NCI-H774 (cell line): ENCODE results near the gene RTN4RL2.
A peak's percentile ranks its signal among the peaks of the same experiment; 100 is the strongest.
"Not testable (repeated sequence)": the region's sequence is repeated elsewhere in the genome, so short reads cannot be mapped to it uniquely, and the experiment has no call there.

Experiments
- DNase-seq: peaks from one replicate; lab custom pipeline; 2025; lab: John Stamatoyannopoulos, UW

RTN4RL2 gene

DNA sequence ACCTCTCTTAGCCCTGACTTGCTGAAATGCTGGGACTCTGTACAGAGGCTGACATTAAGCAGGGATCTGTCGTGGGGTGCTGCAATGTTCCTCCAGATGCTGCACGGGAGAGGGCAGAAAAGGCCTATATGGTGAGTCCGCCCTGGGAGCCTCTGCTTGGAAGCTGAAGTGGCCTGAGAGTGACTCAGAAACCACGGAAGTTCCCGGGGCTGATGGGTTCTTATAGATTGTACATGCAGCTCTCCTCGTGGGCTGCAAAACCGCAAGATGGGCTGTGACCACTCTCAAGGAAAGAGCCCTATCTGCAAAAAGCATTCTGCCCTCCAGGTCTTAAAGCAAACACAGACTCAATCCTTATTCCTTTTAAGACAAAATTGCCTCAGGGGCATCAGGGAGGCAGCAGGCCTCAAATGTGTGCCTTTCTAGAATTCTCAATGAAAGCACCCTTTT, 27.6 kb upstream of the RTN4RL2 start:
- DNase-seq = no peak

DNA sequence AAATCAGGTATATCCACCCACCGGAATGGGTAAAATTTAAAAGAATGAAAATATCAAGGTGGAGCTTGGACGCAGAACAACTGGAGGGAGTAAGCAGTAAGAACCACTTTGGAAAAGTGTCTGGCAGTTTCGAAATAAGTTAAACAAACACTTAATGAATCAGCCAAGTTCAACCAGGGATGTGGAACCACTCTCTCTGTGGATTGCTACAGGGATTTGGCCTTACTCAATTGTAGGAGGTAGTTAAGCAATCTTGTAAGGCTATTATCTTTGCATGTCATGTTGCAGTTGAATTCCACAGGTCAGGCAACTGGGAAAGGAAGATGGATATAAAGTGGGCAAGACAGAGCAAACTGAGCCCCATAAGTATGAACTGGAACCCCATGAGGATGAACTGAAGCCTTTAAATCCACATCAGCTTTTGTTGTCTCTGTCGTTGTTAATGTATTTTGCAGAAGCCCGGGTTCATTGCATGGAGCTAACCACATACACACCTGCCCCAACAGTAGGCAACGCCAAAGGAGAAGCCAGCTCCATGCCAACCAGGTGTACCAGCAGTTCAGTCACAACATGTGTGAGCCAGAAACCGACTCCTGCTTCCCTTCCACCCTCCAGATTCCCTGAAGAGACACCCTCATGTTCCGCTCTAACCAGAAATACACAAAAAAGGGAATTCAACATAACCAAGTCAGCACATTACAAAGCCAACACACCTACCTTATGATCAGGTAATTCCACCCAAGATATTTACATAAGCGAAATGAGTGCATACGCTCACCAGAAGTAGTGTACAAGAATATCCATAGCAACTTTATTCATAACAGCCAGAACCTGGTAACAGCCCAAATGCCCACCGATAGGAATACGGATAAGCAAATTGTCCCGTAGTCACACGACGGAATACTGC, 25.4 kb upstream of the RTN4RL2 start:
- no peak for DNase-seq

DNA sequence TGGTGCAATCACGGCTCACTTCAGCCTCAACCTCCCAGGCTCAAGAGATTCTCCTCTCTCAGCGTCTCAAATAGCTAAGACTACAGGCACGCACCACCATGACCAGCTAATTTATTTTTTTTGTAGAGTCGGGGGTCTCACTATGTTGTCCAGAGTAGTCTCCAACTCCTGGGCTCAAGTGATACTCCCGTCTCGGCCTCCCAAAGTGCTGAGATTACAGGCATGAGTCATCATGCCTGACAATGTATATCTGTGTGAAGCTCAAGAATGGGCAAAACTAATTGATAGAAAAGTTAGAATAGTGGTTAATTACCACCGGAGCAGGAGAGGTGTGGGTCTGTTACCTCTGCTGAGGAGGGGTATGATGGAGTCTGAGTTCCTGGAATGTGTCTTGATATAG, 24.3 kb upstream of the RTN4RL2 start:
- DNase-seq = no peak

DNA sequence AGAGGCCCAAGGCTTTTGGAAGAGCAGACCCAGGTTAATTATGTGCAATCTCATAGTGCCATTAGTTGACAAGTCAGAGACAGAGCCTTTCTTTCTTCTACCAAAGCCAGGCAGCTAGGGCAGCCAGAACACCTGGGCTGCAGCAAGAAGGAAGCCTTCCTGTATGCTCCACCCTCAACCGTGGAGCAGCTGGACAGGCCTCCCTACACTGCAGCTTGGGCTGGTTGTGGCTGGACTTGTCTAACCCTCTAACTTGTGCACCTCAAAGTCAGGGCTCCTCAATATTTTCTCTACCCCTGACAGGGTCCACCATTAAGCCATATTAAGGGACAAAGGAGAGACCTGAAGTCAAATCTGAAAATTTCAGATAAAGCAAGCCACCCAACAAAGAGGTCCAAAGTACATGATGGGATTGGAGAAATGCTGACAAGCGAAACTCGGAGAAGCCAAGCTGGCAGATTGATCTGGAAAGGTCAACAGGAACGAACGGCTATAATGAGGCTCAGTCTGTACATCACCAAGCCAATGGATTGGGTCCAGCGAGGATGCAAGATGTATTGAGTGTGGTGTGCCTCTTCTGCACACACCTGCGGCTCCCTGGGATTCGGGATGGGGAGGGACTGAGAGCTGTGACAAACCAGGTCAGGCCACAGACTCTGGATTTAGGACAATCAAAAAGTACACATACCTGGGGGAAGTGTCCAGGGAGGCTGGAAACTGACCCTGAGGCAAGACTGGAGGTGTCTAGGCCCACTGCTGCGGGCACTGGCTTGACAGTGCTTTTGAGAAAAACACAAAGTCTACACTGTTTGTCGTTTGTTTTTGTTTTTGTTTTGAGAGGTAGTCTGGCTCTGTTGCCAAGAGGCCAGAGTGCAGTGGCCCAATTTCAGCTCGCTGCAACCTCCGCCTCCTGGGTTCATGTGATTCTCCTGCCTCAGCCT, 21.7 kb upstream of the RTN4RL2 start:
- DNase-seq = no peak

DNA sequence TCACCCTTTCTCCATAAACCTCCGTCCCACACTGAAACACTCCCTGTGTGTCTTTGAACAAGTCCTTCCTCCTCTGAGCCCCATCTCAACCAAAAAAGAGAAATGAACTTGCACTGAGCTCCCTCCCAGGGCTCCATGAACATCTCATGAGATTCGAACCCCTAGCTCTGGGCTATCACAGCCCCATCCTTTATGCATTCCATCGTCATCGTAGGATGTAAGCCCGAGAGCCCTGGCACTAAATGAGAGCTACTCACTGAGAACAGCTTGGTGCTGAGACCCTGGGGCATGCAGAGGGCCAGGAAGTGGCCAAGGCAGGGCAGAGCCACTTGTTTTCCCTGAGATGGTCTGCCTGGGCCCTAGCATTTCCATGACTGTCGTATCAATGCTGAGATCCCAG, 20.5 kb upstream of the RTN4RL2 start:
- DNase-seq = no peak

DNA sequence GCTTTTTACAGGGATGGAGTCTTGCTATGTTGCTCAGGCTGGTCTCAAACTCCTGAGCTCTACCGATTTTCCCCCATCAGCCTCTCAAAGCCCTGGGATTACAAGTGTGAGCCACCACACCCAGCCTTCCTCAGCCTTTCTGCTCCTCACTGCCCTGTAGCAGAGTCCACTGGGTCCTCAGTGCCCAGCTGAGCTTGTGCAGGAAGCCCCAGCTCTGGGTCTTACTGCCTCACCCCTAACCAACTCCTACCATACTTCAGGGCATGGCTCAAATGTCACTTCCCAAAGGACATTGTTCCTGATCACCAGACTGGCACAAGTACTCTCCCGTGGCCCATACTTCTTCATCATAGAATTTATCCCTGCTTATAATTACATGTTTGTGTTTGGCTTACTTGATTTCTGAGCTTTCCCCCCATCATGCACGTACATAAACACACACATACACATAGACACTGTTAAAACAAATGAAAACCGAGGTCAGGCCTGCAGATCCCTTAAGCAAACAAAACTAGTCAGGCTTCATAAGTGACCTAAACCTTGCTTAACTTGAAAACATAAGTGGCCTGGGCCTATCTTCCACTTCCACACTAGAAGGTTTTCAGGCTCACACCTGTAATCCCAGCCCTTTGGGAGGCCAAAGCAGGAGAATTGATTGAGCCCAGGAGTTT, 19.4 kb upstream of the RTN4RL2 start:
- peak; percentile 7 for DNase-seq

DNA sequence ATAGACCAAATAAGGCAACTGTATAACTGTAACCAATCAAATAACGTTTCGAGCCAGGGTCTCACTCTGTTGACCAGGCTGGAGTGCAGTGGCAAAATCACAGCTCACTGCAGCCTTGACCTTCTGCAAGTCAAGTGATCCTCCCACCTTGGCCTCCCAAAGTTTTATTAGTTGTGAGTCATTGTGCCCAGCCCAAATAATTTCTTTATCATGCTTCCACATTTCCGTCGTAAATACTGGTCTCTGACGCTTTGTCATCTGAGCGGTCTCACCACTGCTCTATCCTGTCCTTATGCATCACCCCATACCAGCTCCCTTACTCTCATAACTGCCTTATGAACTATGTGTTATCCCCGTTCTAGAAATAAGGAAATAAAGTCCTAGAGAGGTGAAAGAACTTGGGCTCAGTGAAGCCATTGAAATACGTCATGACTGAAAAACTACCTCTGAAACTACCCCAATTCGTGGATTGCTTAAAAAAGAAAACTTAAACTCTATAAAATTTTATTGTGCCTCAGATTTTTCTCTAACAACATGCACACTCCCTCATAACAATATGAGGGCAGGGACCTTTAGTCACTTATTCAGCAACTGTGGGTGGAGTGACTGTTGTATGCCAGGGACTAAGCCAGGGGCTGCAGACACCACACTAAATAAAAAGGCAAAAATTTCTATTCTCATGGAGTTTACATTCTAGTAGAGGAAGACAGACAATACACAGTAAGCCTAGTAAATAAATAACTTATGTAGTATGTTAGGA, 15.8 kb upstream of the RTN4RL2 start:
- DNase-seq = no peak

DNA sequence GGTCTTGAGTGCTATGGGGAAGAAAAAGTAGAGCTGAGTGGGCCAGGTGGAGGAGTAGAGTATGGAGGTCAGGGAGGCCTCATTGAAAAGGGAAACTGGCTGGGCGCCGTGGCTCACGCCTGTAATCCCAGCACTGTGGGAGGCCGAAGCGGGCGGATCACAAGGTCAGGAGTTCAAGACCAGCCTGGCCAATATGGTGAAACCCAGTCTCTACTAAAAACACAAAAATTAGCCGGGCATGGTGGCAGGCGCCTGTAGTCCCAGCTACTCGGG, 15.3 kb upstream of the RTN4RL2 start:
- DNase-seq = not testable (repeated sequence)

DNA sequence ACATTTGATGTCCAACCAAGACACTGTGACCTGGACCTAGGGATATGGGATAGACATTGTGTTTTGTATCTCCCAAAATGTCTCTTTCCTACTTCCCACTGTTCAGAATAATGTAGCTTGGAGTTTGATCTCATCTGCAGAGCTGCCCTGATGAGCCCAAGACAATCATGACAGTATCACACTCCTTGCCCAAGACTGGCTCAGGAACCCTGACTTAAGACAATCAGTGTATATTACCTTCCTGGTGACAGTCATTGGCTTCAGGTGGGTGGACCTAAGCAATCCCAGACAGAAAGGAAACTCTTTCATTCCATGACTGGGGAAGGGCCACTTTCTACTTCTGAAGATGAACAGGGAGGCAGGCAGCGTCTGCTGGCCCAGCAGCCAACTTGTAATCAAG, 14.3 kb upstream of the RTN4RL2 start:
- no peak for DNase-seq

DNA sequence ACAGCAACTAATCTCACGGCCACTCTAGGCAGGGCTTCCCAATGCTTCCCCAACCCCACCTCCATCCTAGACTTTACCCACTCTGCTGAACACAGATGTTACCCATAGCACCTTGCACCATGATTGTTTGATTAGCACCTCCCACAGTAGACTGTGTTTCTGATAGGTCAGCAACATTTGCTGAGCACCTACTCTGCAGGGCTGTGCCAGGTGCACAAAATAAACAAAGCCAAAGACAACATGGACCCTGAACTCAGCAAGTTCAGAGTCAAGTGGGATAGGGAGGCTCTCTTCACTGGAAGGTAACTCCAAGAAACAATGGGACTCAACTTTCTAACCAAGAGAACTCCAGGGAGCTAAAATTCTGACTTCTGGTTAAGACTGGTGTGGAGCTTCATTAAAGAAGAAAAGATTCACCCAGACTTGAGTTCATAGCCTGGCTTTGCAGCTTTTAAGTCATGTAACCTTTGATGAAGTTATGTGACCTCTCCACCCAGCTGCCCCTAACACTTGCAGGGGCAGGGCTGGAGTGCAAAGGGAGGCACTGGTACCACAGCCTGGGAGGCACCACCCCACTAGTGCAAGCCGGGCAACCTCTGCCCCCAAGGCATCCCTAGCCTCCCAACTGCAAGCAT, 6.7 kb upstream of the RTN4RL2 start:
- DNase-seq = peak; percentile 2

DNA sequence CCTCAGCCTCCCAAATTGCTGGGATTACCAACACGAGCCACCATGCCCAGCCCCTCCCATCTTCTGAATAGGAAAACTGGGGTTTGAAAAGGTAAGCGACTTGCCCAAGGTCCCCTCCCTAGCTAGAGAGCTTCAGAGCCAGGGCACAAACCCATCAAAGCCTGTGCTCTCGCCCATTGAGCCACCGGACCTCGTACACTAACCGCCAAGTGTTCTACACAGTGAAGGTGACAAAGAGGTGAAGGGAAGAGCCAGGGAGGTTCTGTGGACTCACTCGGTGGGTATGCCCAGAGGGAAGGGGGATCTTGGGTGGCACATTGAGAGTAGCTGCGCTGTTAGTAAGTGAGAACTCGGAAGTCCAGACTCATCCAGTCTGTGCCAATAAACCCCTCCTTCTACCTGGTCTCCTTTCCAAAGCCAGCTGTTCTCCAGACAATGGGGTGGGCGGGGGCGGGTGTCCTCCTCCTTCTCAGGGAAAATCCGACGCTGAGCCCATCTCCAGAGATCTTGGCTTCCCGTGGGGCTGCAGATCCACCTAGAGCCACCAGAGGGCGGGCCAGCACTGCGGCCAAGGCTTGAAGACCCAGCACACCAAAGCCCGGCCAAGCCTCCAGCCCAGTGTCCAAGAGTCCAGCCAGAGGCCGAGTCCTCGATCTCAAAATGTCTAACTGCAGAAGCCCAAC, 3.2 kb upstream of the RTN4RL2 start:
- peak; percentile 36 for DNase-seq

DNA sequence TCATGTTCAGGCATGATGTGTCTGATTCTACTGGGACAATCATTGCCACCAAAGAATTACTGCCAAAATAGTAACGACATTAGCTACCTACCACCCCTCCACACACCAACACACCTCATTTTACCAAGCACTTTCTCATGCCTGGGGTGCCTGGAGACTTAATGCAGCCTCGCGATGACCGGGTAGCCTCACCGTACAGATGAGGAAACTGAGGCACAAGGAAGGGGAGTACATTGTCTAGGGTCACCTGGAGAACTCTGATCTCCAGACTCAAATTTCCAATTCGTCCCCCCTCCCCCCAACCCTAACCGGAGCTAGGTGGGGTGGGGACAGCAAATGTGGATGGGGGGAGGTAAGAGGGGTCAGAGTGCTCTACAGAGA, 2.7 kb upstream of the RTN4RL2 start:
- peak; percentile 28 for DNase-seq

DNA sequence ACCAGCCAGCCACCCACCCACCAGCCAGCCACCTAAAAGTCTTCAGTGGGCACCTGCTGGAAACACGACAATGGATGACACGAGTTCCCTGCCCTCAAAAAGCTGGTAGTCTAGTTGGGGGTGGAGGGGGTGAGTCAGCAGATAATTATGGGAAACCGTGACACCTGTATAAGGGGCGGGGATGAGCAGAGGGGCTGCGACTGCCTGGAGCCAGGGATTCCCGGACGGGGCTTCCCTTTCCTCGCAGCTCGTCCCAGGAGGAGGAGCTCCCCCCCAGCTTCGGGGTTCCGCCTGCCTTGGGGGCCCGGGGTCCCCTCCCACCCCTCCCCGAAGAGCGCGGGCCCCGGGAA, 2.3 kb upstream of the RTN4RL2 start:
- DNase-seq = no peak

DNA sequence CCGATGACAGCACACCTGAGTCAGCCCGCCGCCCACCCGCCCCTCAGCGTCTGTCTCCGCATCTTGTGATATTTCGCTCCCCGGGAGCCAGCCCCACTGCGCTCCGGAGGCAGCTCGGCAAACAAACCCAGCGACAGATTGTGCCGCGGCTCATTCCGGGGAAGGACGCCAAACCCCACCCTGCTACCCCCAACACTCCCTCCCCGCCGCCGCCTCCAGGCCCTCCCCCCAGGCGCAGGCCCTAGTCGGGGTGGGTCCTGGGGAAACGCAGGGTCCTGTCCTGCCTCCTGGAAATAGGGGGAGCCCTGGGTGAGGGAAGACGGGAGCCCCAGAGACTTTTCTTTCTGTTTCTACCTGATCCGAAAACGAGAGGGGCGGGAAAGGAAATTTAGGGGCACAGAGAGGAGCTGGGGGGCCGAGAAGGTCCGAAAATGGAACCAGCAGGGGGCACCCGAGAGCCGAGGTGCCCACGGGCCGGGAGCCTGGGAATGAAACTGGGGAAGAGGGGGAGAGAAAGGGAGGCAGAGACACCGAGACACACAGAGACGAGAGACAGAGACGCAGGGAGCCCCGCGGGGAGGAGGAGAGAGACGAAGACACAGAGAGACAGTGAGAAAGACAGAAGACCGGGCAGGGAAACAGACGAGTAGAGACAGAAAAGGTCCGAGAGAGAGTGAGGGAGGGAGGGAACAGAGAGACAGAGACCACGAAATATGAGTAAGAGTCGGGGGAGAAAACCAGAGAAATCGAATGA, 1.7 kb upstream of the RTN4RL2 start:
- peak; percentile 1 for DNase-seq

DNA sequence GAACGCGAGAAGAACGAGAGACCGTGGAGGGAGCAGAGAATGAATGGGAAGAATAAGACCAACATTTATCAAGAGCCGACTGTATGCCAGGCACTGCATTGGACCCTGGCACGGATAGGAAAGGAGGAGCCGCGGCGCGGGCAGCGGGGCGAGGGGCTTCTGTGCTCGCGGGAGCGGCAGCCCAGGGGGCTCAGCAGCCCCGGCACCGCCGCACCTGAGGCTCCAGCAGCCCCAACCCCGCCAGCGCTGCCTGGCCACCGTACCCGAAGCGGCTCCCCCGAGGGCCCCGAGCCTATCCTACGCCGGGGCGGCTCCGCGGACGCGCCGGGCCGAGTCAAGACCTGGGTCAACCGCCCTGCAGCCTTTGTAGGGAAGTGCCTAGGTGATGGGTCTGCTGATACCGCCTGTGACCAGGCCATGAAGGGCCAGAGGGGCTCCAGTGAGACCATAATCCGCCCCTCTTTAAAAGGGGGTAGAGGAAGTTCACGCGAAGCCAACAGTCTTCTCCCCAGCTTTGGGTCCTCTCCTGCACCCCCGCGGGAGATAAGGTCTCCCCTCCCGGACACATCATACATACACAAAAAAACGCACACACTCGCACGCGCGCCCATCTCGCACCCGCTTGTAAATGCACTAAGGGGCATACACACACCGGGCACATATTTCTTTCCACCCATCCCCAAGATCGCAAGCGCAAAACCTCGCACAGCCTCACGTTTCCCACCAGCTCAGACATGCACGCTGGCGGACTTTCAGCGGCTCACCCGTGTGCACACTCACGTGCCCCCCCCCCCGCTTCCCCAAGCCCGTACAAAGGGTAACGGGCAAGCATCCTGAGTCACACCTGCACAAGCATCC, 935 bp upstream of the RTN4RL2 start:
- DNase-seq = no peak

DNA sequence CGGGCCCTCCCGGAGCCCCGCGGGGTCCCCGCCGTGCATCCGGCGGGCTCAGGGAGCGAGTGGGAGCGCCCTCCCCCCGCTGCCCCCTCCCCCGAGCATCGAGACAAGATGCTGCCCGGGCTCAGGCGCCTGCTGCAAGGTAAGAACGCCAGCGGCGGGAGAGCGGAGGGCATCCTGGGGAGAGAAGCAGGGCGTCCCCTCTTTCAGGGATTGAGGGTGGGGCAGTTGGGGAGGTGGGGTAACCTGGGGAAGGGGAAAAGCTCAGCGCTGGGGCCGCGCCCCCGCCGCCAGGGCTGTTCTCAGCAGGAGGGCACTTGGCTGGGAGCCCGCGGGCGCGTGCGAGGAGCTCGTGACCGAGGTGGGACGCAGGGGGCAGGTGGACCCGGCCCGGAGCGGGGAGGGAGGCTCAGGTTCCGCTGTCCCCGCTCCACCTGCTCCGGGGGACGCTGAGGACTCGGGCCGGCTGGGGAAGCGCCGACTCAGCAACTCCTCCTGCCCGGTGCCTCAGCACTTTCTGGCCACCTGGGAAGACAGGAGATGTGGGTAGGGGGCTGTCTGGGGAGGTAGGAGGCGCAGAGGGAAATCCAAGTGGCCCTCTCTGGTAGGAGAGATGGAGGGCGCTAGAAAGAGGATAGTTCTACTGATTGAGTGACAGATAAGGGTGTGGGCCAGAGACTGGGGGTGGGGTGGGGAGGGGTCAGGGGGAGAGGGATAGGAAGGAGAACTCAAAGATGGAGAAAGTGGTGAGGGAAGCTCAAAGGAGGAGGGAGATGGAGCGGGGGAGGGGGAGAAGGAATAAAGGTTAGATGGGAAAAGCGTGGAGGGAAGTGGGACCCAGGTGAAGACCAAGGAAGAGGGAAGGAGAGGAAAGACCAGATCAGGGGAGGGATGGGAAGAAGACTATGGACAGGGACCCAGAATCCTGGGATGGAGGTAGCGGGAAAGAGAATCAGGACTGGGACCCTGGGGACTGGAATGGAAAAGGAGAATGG, 726 bp downstream of the RTN4RL2 start:
- DNase-seq = no peak

DNA sequence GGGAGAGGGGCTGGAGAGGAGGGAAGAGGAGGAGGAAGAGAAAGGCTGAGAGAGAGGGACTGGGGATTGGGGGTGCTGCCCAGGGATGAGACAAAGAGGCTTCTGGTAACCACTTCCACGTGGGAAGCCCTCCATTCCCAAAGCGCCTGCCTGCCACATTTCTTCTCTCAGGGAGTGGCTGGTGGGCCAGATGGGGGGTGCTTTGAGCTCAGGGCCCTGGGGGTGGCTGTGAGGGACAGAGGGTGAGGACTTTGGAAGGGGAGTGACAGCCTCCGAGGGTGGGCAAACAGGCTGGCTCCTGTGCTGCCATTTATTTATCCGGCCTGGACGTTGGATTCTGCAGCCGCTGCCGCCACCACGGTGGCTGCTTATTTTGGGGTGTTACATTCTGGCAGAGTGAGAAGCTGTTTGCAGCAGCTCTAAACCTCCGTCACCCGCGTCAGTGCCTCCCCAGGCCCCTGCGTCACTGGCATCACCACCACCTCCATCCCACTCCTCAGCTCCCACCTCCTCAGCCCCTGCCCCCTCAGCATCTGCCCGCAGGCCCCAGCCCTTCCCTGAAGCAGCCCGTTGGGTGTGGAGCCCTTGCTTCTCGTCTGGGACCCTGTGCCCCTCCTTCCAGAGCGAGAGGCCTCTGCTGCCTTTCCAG, 1.6 kb downstream of the RTN4RL2 start:
- no peak for DNase-seq
